ENCODE data around the gene VPS39.

VPS39 gene

DNA sequence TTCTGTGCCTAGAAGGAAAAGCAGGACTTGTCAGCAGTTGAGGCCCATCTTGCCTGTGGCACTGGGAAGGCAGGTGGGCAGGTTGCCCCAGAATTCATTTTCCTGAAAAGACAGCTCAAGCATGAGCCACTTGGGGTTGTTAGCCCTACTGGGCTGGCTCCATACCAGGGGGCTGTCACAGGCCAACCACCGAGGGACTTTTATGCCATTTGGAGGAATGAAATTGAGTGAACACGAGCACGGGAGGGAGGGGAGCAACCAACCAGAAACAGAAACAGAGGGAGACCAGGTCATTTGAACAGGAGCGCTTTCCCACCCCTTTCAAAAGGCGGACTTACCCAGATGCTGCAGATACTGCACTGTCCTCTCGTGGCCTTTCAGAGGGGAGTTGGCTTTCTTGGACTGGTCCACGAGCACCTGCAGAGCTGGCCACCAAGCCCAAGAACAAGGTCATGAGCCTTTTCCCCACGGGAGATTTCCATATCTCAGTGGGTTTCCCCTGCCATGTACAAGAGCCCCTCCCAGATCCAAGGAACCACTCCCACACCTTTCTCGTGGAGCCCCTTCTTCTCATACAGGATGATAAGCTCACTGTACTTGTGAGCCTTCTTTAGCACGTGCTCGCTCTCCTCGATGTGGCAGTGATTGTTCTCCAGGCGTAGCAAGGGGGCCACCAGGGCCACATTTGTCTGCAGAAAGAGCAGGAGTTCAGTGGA lies 41.7 kb downstream of the VPS39 start:
- H3K36me3 ChIP-seq (ENCODE audit: control insufficient read depth, low read length): peaks cover 92% of the 10 kb centered on the region
- H3K9me2 ChIP-seq (replicated peaks; ENCODE audit: control insufficient read depth, low read length): no peaks in the 10 kb centered on the region
- no peak overlapping the region for H3K4me2 ChIP-seq (ENCODE audit: low read length)
- H4K20me1 ChIP-seq (ENCODE audit: control insufficient read depth, insufficient read depth, low read depth, low read length): no peaks in the 10 kb centered on the region
- no peaks in the 10 kb centered on the region for H3K27me3 ChIP-seq (ENCODE audit: control insufficient read depth, low read length)
- no peaks in the 10 kb centered on the region for H3K79me2 ChIP-seq (ENCODE audit: control insufficient read depth, low read length)
- TF ChIP-seq EZH2phosphoT487 (IDR thresholded peaks at IDR 0.05; ENCODE audit: borderline replicate concordance, low read length): no peak
- TF ChIP-seq, protein P1, sequence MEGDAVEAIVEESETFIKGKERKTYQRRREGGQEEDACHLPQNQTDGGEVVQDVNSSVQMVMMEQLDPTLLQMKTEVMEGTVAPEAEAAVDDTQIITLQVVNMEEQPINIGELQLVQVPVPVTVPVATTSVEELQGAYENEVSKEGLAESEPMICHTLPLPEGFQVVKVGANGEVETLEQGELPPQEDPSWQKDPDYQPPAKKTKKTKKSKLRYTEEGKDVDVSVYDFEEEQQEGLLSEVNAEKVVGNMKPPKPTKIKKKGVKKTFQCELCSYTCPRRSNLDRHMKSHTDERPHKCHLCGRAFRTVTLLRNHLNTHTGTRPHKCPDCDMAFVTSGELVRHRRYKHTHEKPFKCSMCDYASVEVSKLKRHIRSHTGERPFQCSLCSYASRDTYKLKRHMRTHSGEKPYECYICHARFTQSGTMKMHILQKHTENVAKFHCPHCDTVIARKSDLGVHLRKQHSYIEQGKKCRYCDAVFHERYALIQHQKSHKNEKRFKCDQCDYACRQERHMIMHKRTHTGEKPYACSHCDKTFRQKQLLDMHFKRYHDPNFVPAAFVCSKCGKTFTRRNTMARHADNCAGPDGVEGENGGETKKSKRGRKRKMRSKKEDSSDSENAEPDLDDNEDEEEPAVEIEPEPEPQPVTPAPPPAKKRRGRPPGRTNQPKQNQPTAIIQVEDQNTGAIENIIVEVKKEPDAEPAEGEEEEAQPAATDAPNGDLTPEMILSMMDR (IDR thresholded peaks at IDR 0.05; ENCODE audit: low read depth, low read length, poor library complexity, severe bottlenecking): no peak
- no peaks in the 10 kb centered on the region for H3K4me1 ChIP-seq (ENCODE audit: control insufficient read depth, low read length)
- H3K9me3 ChIP-seq (ENCODE audit: control insufficient read depth, insufficient read depth, low read length): no peaks in the 10 kb centered on the region
- no peak overlapping the region for H3K4me3 ChIP-seq (ENCODE audit: low read length)
- no peaks in the 10 kb centered on the region for H3F3A ChIP-seq (ENCODE audit: control insufficient read depth, insufficient read depth)
- no peak overlapping the region for H3K27ac ChIP-seq (ENCODE audit: low read depth, low read length)

DNA sequence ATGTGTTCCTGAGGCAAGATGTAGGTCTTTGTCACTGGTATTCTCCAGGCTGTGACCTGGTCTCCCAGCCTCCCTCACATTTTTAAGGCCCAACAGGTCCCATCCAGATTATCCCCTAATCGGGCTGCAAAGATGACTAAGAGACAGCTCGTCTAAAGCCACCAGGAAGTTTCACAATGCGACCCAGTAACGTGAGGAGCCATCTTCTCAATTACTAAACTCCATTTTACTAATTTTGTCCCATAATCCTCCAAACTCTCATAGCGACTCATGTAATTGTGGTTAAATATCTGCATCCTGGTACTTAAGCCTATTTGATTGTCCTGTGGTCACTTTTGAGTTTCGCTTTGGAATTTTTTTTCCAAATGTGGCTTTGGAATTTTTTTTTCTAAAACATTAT lies 43.0 kb downstream of the VPS39 start:
- no peak overlapping the region for H3K4me3 ChIP-seq (ENCODE audit: low read length)
- no peaks in the 10 kb centered on the region for H3K4me1 ChIP-seq (ENCODE audit: control insufficient read depth, low read length)
- H3K27me3 ChIP-seq (ENCODE audit: control insufficient read depth, low read length): no peaks in the 10 kb centered on the region
- no peaks in the 10 kb centered on the region for H3K79me2 ChIP-seq (ENCODE audit: control insufficient read depth, low read length)
- no peaks in the 10 kb centered on the region for H3F3A ChIP-seq (ENCODE audit: control insufficient read depth, insufficient read depth)
- H3K9me3 ChIP-seq (ENCODE audit: control insufficient read depth, insufficient read depth, low read length): no peaks in the 10 kb centered on the region
- H3K36me3 ChIP-seq (ENCODE audit: control insufficient read depth, low read length): peaks cover 89% of the 10 kb centered on the region
- H3K9me2 ChIP-seq (replicated peaks; ENCODE audit: control insufficient read depth, low read length): no peaks in the 10 kb centered on the region
- H4K20me1 ChIP-seq (ENCODE audit: control insufficient read depth, insufficient read depth, low read depth, low read length): no peaks in the 10 kb centered on the region
- H3K4me2 ChIP-seq (ENCODE audit: low read length): no peak overlapping the region
- TF ChIP-seq, protein P1 (IDR thresholded peaks at IDR 0.05; ENCODE audit: low read depth, low read length, poor library complexity, severe bottlenecking): no peak
- TF ChIP-seq EZH2phosphoT487 (IDR thresholded peaks at IDR 0.05; ENCODE audit: borderline replicate concordance, low read length): no peak
- no peak overlapping the region for H3K27ac ChIP-seq (ENCODE audit: low read depth, low read length)

DNA sequence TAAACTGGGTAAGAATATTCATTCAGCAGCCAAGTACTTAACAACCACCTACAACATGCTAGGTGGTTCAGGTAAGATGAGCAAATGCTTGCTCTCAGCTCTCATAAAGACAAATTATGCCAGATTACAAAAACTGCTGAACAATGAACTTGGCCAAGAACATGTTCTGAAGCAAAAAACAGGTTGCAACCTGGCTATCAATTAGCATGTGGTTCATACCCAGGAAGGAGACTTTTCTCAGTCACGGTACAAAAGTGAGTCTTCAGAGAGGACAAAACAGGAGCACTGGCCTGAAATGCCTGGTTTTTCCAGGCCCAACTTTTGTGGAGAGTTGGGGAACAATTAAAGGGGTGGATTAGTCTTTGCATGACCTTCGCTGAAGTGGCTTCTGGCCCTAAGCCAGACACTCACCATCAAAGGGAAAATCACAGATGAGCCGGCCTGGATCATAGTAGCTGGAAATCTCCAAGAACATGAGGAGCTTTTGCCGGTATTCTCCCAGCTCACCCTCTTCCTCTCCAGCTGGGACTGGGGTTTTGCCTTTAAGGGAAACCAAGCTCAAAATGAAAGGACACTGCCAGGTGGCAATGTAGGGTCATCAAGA lies 44.1 kb downstream of the VPS39 start:
- H3K4me2 ChIP-seq (ENCODE audit: low read length): no peak overlapping the region
- no peaks in the 10 kb centered on the region for H3K27me3 ChIP-seq (ENCODE audit: control insufficient read depth, low read length)
- no peaks in the 10 kb centered on the region for H4K20me1 ChIP-seq (ENCODE audit: control insufficient read depth, insufficient read depth, low read depth, low read length)
- H3F3A ChIP-seq (ENCODE audit: control insufficient read depth, insufficient read depth): no peaks in the 10 kb centered on the region
- TF ChIP-seq EZH2phosphoT487 (IDR thresholded peaks at IDR 0.05; ENCODE audit: borderline replicate concordance, low read length): no peak
- TF ChIP-seq, protein P1 (IDR thresholded peaks at IDR 0.05; ENCODE audit: low read depth, low read length, poor library complexity, severe bottlenecking): no peak
- peaks cover 87% of the 10 kb centered on the region for H3K36me3 ChIP-seq (ENCODE audit: control insufficient read depth, low read length)
- H3K9me2 ChIP-seq (replicated peaks; ENCODE audit: control insufficient read depth, low read length): no peaks in the 10 kb centered on the region
- H3K27ac ChIP-seq (ENCODE audit: low read depth, low read length): no peak overlapping the region
- H3K4me1 ChIP-seq (ENCODE audit: control insufficient read depth, low read length): no peaks in the 10 kb centered on the region
- H3K9me3 ChIP-seq (ENCODE audit: control insufficient read depth, insufficient read depth, low read length): no peaks in the 10 kb centered on the region
- no peak overlapping the region for H3K4me3 ChIP-seq (ENCODE audit: low read length)
- H3K79me2 ChIP-seq (ENCODE audit: control insufficient read depth, low read length): no peaks in the 10 kb centered on the region
